ENCODE data around the gene MRPL20.
"Not testable (repeated sequence)": the region's sequence is repeated elsewhere in the genome, so short reads cannot be mapped to it uniquely, and the experiment has no call there.

MRPL20 gene

DNA sequence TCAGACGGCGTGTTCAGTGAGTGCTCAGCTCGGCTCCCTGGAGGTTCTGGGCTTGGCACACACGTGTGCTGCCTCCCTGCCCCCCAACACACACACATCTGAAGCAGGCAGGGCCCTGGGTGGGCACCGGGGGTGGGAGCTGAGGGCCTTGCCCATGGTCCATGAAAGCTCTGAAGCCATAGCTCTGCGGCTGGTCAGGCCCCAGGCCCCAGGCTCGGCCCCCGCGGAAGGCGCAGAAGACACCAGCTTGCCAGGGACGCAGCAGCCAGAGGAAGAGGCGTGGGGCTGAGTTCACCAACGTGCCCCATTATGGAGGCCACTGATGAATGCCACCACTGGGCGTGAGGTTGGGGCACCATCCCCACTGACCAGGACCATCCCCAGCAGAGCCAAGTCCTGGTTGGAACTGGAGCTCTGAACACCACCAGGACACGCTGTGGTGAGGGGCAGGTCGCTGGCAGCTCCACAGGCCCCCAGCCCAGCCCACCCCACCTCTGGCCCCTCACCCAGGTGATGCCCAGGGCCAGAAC, 36.3 kb downstream of the MRPL20 start:
- DNase-seq (ENCODE audit: low spot score) = no peak
- Histone ChIP-seq H3K4me3 (ENCODE audit: severe bottlenecking) (no peak overlapping the region), H3K9me3 (ENCODE audit: severe bottlenecking) (no peaks in the 10 kb centered on the region), H3K27me3 (ENCODE audit: insufficient read depth, poor library complexity, severe bottlenecking) (no peaks in the 10 kb centered on the region), H3K36me3 (ENCODE audit: low read depth) (peaks cover 8% of the 10 kb centered on the region), H3K4me1 (ENCODE audit: insufficient read depth, poor library complexity, severe bottlenecking) (peaks cover 4% of the 10 kb centered on the region), H3K27ac (ENCODE audit: poor library complexity, severe bottlenecking) (no peak overlapping the region)
- TF ChIP-seq CTCF (IDR thresholded peaks at IDR 0.05; ENCODE audit: poor library complexity, severe bottlenecking) = no peak
- ATAC-seq (ENCODE audit: low read depth) = no peak

GRCh38 chr1:1370094-1370493, 37.0 kb downstream of the MRPL20 start:
- not testable (repeated sequence) for ATAC-seq (ENCODE audit: low read depth); H3K36me3 ChIP-seq (ENCODE audit: low read depth); H3K4me1 ChIP-seq (ENCODE audit: insufficient read depth, poor library complexity, severe bottlenecking); H3K9me3 ChIP-seq (ENCODE audit: severe bottlenecking); H3K27me3 ChIP-seq (ENCODE audit: insufficient read depth, poor library complexity, severe bottlenecking); DNase-seq (ENCODE audit: low spot score); H3K27ac ChIP-seq (ENCODE audit: poor library complexity, severe bottlenecking); H3K4me3 ChIP-seq (ENCODE audit: severe bottlenecking)

- no peak for TF ChIP-seq CTCF (IDR thresholded peaks at IDR 0.05; ENCODE audit: poor library complexity, severe bottlenecking)
- no peak overlapping the region for H3K4me3 ChIP-seq (ENCODE audit: severe bottlenecking)
- no peak for ATAC-seq (ENCODE audit: low read depth)
These were observed 39.8 kb downstream of the MRPL20 start for GRCh38 chr1:1367315-1367714.

DNA sequence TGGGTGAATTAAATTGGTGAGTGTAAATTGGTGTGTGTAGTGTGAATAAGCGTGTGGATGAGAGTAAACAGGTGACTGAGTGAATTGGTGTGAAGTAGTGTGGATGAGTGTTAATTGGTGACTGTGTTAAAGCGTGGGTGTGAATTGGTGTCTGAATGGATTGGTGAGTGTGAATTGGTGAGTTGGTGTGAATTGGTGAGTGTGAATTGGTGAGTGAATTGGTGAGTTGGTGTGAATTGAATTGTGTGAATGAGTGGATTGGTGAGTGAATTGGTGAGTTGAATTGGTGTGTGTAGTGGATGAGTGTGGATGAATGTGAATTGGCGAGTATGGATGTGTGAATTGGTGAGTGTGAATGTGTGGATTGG, 40.4 kb downstream of the MRPL20 start:
- Histone ChIP-seq H3K9me3 (ENCODE audit: severe bottlenecking) (no peaks in the 10 kb centered on the region), H3K27me3 (ENCODE audit: insufficient read depth, poor library complexity, severe bottlenecking) (no peaks in the 10 kb centered on the region), H3K27ac (ENCODE audit: poor library complexity, severe bottlenecking) (no peak overlapping the region), H3K36me3 (ENCODE audit: low read depth) (no peaks in the 10 kb centered on the region), H3K4me3 (ENCODE audit: severe bottlenecking) (no peak overlapping the region), H3K4me1 (ENCODE audit: insufficient read depth, poor library complexity, severe bottlenecking) (no peaks in the 10 kb centered on the region)
- DNase-seq (ENCODE audit: low spot score) (no peak), ATAC-seq (ENCODE audit: low read depth) (no peak)
- no peak for TF ChIP-seq CTCF (IDR thresholded peaks at IDR 0.05; ENCODE audit: poor library complexity, severe bottlenecking)

More at GRCh38 chr1:1367315-1367714, 39.8 kb downstream of the MRPL20 start:
- no peaks in the 10 kb centered on the region for H3K9me3 ChIP-seq (ENCODE audit: severe bottlenecking)
- H3K27ac ChIP-seq (ENCODE audit: poor library complexity, severe bottlenecking) = no peak overlapping the region
- H3K27me3 ChIP-seq (ENCODE audit: insufficient read depth, poor library complexity, severe bottlenecking) = no peaks in the 10 kb centered on the region
- no peaks in the 10 kb centered on the region for H3K36me3 ChIP-seq (ENCODE audit: low read depth)
- H3K4me1 ChIP-seq (ENCODE audit: insufficient read depth, poor library complexity, severe bottlenecking) = no peaks in the 10 kb centered on the region
- DNase-seq (ENCODE audit: low spot score) = no peak

DNA sequence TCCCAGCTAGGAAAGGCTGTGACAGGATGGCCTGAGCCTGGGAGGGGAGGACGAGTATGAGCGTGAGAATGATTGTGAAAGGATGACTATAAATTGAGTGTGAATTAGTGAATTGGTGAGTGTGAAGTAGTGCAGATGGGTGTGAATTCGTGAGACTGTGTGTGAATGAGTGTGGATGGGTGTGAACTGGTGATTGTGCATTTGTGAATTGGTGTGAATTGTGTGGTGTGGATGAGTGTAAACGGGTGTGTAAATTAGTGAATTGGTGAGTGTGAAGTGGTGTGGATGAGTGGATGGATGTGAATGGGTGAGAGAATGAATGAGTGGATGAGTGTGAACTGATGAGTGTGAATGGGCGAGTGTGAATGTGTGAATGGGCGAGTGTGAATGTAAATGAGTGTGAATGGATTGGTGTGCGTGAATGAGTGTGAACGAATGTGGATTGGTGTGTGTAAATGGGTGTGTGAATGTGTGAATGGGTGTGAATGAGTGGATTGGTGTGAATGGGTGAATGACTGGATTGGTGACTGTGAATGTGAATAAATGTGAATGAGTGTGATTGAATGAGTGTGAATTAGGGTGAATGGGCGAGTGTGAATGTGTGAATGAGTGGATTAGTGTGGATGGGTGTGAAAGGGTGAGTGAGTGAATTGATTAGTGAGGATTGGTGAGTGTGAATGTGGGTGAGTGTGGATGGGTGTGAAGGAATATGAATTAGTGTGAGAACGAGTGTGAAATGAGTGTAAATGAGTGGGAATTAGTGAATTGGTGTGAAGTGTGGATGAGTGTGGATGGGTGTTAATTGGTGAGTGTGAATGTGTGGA, 41.0 kb downstream of the MRPL20 start:
- H3K27ac ChIP-seq (ENCODE audit: poor library complexity, severe bottlenecking) = no peak overlapping the region
- no peaks in the 10 kb centered on the region for H3K9me3 ChIP-seq (ENCODE audit: severe bottlenecking)
- H3K36me3 ChIP-seq (ENCODE audit: low read depth) = no peaks in the 10 kb centered on the region
- ATAC-seq (ENCODE audit: low read depth) = no peak
- DNase-seq (ENCODE audit: low spot score) = no peak
- H3K27me3 ChIP-seq (ENCODE audit: insufficient read depth, poor library complexity, severe bottlenecking) = no peaks in the 10 kb centered on the region
- TF ChIP-seq CTCF (IDR thresholded peaks at IDR 0.05; ENCODE audit: poor library complexity, severe bottlenecking) = no peak
- no peaks in the 10 kb centered on the region for H3K4me1 ChIP-seq (ENCODE audit: insufficient read depth, poor library complexity, severe bottlenecking)
- H3K4me3 ChIP-seq (ENCODE audit: severe bottlenecking) = no peak overlapping the region
